KOPT-K1 (cell line): ENCODE results near the gene DR1.

ENCODE experiments used
- H3K27ac ChIP-seq: fragments of 200-600 bp; sonication (generic); 2 replicates; pipeline ENCODE4 v1.5.1; 2016; ENCODE audit warnings: antibody characterized with exemption, mild to moderate bottlenecking, low read depth, low read length; ENCODE audit not compliant: poor library complexity, severe bottlenecking
- H3K36me3 ChIP-seq: fragments of 200-600 bp; sonication (generic); 2 replicates; pipeline ENCODE4 v1.5.1; 2017; ENCODE audit warnings: antibody characterized with exemption, mild to moderate bottlenecking, low read length, moderate library complexity; ENCODE audit not compliant: insufficient read depth
- H3K9me3 ChIP-seq: fragments of 200-600 bp; sonication (generic); 2 replicates; pipeline ENCODE4 v1.5.1; 2017; ENCODE audit warnings: antibody characterized with exemption, low read length, mild to moderate bottlenecking; ENCODE audit not compliant: insufficient read depth, poor library complexity, severe bottlenecking

Gene DR1

DNA sequence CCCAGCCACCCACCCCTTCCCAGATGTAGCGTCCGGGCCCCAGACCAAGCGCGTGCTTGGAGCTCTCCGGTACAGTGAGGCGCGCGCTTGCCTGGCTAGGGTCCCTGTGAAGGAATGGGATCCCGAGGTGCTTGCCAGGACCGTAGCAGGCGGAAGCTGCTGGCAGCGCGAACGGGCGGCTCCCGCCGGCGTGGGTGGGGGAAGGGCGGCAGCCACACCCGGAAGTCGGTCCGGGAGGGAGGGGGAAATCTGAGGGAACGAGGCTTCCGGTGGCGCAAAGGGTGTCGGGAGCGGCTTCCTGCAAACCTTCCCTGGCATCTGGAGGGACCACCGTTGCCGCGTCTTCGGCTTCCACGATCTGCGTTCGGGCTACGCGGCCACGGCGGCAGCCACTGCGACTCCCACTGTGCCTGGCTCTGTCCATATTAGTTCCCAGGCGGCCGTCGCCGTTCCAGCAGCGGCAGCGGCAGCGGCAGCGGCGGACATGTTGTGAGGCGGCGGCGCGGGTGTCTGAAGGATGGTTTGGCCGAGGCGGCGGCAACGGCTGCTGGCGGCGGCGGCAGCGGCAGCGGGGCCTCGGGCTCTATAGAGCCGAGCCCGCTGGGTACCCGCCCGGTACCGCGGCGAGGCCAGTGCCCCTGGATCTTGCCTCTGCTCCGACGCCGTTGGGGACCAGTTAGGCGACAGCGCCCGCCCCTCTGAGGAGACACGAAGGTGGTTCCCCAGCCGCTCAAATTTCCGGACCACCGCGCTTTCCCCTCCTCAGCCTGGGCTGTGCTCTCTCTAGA, at the start of gene DR1:
Gene DR1, plus strand, starts transcription at position 275 of the 788 bp plus-strand sequence. CDS start 739 bp downstream, outside the sequence.
- Histone ChIP-seq H3K27ac (peak within 1 kb of the TSS; percentile 97), H3K9me3 (no peaks in the 10 kb centered on the region), H3K36me3 (peaks cover 27% of the 10 kb centered on the region)

DNA sequence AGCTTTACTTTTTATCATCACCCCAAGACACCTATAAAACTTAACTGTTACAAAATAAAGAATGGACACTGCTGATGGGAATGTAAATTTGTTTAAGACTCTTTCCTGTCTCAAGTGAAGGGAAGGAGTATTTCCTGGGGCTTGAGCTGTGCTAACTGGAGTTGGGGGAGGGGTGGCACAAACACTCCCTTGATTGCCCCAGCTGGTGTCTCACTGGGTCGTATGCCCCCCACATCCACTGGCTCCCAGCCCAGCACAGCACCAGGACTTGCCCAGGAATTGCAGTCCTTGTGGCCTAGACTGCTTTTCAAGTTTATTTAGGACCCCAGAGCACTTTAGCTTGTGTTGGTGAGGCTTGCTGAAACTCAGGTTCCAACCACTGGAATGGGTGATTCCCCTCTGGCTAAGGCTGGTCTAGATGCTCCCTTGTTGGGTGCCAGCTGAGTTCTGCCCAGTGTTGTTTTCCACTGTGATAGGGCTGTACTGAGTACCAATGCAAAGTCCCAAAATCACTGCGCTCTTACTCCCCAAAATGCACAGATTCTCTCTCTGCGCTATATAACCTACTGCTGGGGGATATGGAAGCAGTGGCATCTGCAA, 49.1 kb upstream of the DR1 start:
- H3K27ac ChIP-seq: no peak overlapping the region
- H3K9me3 ChIP-seq: no peaks in the 10 kb centered on the region

DNA sequence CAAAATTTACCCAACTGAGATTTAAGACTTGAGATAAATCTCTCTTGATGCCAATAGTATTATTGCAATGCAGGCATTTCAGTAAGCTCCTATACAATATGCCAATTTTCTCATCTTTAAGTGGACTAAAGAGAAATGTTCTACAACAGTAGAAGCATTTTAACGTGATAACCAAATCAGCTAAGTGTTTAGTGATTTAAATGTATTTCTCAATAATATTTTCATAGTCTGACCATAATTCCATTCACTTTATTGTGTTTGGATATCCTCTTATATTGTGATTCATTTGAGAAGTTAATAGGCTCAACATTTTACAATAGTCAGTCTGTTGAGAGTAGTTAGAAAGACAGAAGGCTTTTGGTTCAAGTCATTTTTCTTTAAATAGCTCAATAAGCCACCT, 44.6 kb upstream of the DR1 start:
- no peak overlapping the region for H3K27ac ChIP-seq
- H3K36me3 ChIP-seq: no peaks in the 10 kb centered on the region
- no peaks in the 10 kb centered on the region for H3K9me3 ChIP-seq

More for the DNA sequence above, 49.1 kb upstream of the DR1 start:
- no peaks in the 10 kb centered on the region for H3K36me3 ChIP-seq

- no peak overlapping the region for H3K27ac ChIP-seq
Measured at GRCh38 chr1:93302078-93302477, 43.6 kb upstream of the DR1 start.

DNA sequence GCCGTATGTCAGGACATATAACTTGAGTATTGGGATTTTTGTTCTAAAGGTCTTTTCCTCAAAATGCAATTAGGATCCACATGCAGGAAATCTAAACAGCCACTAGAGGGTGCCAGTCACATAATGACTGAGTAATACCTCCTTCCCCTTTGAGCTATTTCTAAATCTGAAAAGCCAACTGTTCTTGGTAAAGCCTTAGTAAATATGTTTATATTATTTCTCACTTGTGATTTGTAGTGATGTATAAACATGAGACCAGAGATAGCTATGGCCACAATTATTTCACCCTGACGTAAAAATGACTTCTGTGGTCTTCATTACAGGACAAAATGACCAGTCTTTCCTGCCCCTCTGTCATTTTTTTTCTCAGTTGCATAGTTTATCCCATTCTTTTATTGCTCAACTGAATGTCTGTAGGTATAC, 41.0 kb upstream of the DR1 start:
- Histone ChIP-seq H3K9me3 (no peaks in the 10 kb centered on the region), H3K36me3 (no peaks in the 10 kb centered on the region), H3K27ac (no peak overlapping the region)

More at GRCh38 chr1:93302078-93302477, 43.6 kb upstream of the DR1 start:
- Histone ChIP-seq H3K36me3 (no peaks in the 10 kb centered on the region), H3K9me3 (no peaks in the 10 kb centered on the region)

- H3K27ac ChIP-seq: no peak overlapping the region
- H3K36me3 ChIP-seq: no peaks in the 10 kb centered on the region
- H3K9me3 ChIP-seq: no peaks in the 10 kb centered on the region
Measured at GRCh38 chr1:93306920-93307319, 38.8 kb upstream of the DR1 start.

- Histone ChIP-seq H3K36me3 (no peaks in the 10 kb centered on the region), H3K9me3 (no peaks in the 10 kb centered on the region), H3K27ac (no peak overlapping the region)
Measured at GRCh38 chr1:93313026-93313425, 32.7 kb upstream of the DR1 start.

GRCh38 chr1:93317207-93317606, 28.5 kb upstream of the DR1 start:
- Histone ChIP-seq H3K9me3 (no peaks in the 10 kb centered on the region), H3K36me3 (no peaks in the 10 kb centered on the region), H3K27ac (no peak overlapping the region)

DNA sequence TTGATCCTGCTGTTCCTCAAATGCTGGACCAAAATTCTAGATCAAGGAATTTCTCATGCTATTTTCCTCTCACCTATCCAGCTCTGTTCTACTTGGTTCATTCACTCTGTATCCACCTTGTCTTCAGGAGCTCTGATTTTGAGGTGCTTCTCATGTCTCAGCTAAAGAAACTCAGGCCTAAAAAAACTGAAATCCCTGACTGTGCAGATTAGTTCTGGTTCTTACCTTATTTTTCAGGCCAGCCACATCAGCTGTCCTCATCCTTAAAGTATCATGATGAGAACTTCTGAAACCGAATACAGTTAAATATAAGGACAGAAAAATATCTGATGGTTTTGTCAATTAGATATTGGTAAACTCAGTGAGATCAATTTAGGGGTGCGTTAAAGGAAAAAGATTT, 27.8 kb upstream of the DR1 start:
- Histone ChIP-seq H3K36me3 (no peaks in the 10 kb centered on the region), H3K9me3 (no peaks in the 10 kb centered on the region), H3K27ac (no peak overlapping the region)

DNA sequence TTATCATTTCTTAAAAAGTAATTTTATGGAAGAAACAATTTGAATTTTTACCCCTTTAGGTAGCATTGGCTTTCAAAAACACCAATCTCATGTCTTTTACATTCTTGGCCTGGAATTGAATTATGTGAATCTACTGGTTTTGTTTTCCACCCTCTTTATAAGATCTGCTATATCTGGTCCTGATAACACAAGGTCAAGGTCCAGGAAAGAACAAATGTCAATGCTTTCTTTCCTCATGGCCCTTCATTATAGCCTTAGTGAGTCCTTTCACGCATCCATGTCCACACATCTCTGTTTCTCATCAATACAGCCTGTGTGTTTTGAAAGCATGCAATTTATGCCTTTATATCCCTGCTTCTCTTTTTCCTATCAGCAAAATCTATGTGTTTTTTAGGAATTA, 24.0 kb upstream of the DR1 start:
- no peaks in the 10 kb centered on the region for H3K36me3 ChIP-seq
- no peak overlapping the region for H3K27ac ChIP-seq
- no peaks in the 10 kb centered on the region for H3K9me3 ChIP-seq

DNA sequence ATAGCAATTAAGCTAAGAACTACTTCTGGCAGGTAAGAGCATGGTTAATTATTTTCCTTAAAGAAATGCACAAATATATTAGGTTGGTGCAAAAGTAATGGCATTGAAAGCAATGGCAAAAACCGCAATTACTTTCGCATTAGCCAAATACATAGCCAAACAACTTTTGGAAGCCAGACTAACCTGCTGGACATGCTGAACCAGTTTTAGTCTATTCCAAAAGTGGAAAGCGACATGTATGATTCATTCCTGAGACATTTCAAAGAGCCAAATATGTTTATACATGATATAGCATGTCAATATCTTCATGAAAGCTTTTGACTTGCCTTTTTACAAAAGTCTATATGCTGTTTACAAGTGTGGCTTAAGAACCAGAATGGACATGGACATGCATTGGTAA, 23.4 kb upstream of the DR1 start:
- H3K27ac ChIP-seq: no peak overlapping the region
- H3K9me3 ChIP-seq: no peaks in the 10 kb centered on the region
- no peaks in the 10 kb centered on the region for H3K36me3 ChIP-seq

DNA sequence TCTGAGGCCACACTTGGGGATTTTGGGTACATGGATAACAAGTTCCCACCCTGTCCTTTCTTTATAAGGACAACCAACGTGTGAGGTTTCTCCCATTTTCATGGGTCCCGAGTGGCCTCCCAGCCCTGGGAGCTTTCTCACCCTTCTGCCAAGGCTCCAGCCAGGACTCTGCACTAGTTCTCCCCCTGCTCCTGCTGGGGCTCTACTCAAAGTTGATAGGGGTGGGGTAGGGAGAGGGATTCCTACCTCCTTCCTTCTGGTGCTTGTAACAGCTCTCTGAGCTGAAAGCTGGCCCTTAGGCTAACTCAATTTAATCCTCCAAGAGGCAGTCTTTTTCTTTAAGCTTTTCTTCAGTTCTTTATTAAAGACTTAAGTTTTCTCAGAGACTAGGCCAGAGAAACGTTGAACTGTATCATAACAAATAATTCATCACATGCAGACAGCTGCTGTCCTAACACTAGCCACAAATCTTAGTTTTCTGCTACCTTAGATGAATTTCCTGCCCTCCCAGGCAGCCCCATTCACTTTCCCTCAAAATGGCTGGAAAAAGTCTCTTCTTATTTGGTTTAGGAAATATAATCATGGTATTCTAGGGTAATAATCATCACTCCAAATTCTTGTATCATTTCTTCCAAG, 22.4 kb upstream of the DR1 start:
- Histone ChIP-seq H3K27ac (no peak overlapping the region), H3K9me3 (no peaks in the 10 kb centered on the region), H3K36me3 (no peaks in the 10 kb centered on the region)

- Histone ChIP-seq H3K27ac (no peak overlapping the region), H3K9me3 (no peaks in the 10 kb centered on the region), H3K36me3 (no peaks in the 10 kb centered on the region)
Measured at GRCh38 chr1:93324486-93325464, 20.9 kb upstream of the DR1 start.

DNA sequence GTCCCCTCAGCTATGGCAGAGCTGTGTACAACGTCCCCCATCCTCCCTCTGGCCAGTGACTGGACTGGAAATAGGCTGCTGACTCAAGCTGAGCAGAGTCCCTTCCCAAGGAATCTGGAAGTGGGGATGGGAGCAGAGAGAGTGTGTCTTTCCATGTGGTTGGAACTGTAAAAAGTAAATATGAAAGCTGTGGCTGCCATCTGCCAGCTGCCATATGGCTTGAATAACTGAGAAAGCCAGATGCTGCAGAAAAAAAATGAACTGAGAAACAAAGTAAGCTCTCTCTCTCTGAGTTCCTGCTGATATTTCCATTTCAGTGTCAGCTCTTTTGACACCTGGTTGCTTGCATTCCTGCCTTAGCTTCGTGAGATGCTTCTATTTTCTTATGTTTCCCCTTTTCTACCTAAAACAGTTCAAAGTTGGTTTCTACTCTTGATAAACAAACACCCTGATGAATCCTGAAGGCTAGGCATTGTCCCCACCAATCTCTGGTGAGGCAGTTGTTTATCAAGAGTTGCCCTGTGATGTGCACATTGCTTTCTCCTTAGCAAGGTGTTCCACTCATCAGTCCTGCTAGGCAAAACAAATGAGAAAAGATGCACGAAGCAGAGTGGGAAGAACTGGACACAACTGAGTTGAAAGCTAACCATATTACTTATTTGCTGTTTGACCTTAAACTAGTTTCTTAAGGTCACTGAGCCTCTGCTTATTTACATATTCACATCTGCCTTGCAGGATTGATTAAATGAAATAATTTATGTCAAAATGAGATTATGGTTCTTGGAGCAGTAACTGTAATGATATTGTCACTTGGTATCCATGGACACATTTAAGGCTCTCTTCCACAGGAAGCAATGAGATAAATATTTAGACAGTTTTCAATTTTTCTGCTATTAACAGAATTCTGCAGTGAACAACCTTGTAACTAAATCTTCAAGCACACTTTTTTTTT, 16.6 kb upstream of the DR1 start:
- H3K27ac ChIP-seq: no peak overlapping the region
- H3K9me3 ChIP-seq: no peaks in the 10 kb centered on the region
- no peaks in the 10 kb centered on the region for H3K36me3 ChIP-seq
